A549 (cell line): ENCODE results near the gene GINS1. TPM values are rescaled to one million over a fixed set of nuclear protein-coding genes. Genes with fewer than 3 reads are reported as not detected.

ENCODE experiments used
- ATAC-seq, 2 experiments: fragments of 200-7000 bp in 1 of 2; fragments of >200 bp in 1 of 2; cut with Nextera tagmentation in 1 of 2; cut with Tn5 transposase in 1 of 2; 3 replicates each; pipeline versions ENCODE4 v1.8.0 to v1.9.1; 2018 to 2020; ENCODE audit warnings: mild to moderate bottlenecking in 1 of 2, moderate library complexity in 1 of 2
- CTCF ChIA-PET: fragments of 300-600 bp; sonication (Branson Sonifier 250); formaldehyde crosslinking; extraction: SDS; loops from one replicate; lab custom pipeline; 2021; ENCODE audit warnings: antibody characterized with exemption, inconsistent platforms; lab: Yijun Ruan, JAX
- POLR2A ChIA-PET: fragments of 350-600 bp; formaldehyde crosslinking; extraction: SDS; loops from one replicate; lab custom pipeline; 2021; ENCODE audit warnings: antibody characterized with exemption, inconsistent platforms; lab: Yijun Ruan, JAX
- DNase-seq, 2 experiments: peaks; one replicate each; pipeline versions ENCODE4 v3.0.0 to v3.0.0-alpha.2; 2011 to 2016; ENCODE audit warnings: low read depth in 1 of 2, low spot score in 1 of 2
- FAIRE-seq: peaks from 2 replicates; lab custom pipeline; 2011; peaks lifted over from hg19 to GRCh38; lab: Jason Lieb, UNC
- H3K27ac ChIP-seq, 2 experiments: fragments of >200 bp; sonication (Bioruptor Twin); formaldehyde crosslinking; 3 replicates each; pipeline ENCODE4 v1.5.1; 2016 to 2017
- H3K4me1 ChIP-seq: fragments of >200 bp; sonication (Bioruptor Twin); formaldehyde crosslinking; 3 replicates; pipeline ENCODE4 v1.6.1; 2016
- H3K4me2 ChIP-seq: fragments of >200 bp; sonication (Bioruptor Twin); formaldehyde crosslinking; 3 replicates; pipeline ENCODE4 v1.6.1; 2016
- H3K4me3 ChIP-seq: fragments of >200 bp; sonication (Bioruptor Twin); formaldehyde crosslinking; 3 replicates; pipeline ENCODE4 v1.5.1; 2016
- H3K9me3 ChIP-seq: fragments of >200 bp; sonication (Bioruptor Twin); formaldehyde crosslinking; 3 replicates; pipeline ENCODE4 v1.6.1; 2016
- ATOH8 ChIP-seq: fragments of 250-450 bp; sonication (Bioruptor Pico); IDR thresholded peaks from 2 replicates; pipeline ENCODE4 v1.5.0; 2020; ENCODE audit warnings: low read depth, mild to moderate bottlenecking, moderate library complexity
- BCL3 ChIP-seq: fragments of >200 bp; sonication (Bioruptor Twin); formaldehyde crosslinking; IDR thresholded peaks from 3 replicates; pipeline ENCODE4 v1.6.1; 2016
- CEBPB ChIP-seq, 2 experiments: fragments of >200 bp in 1 of 2; sonication (Bioruptor Twin) in 1 of 2; formaldehyde crosslinking in 1 of 2; IDR thresholded peaks; 2 replicates each; pipeline ENCODE4 v1.6.1; 2012 to 2016
- CHD2 ChIP-seq: fragments of 150-350 bp; IDR thresholded peaks from 2 replicates; pipeline ENCODE4 v1.6.1; 2014; ENCODE audit warnings: low read length; ENCODE audit not compliant: partially characterized antibody
- CTCF ChIP-seq: fragments of >200 bp; sonication (Bioruptor Twin); formaldehyde crosslinking; IDR thresholded peaks from 3 replicates; pipeline ENCODE4 v1.5.1; 2016
- EHMT2 ChIP-seq: fragments of 200-600 bp; sonication (generic); IDR thresholded peaks from 2 replicates; pipeline ENCODE4 v1.6.1; 2016; ENCODE audit warnings: antibody characterized with exemption, low read depth, mild to moderate bottlenecking, moderate library complexity
- ELK1 ChIP-seq: fragments of 150-350 bp; IDR thresholded peaks from 2 replicates; pipeline ENCODE4 v1.6.1; 2014; ENCODE audit warnings: low read depth, mild to moderate bottlenecking, low read length
- ESRRA ChIP-seq: fragments of 150-350 bp; IDR thresholded peaks from 2 replicates; pipeline ENCODE4 v1.6.1; 2014; ENCODE audit warnings: mild to moderate bottlenecking, low read length, borderline replicate concordance
- FOSL2 ChIP-seq, 2 experiments: fragments of 450-650 bp in 1 of 2; fragments of >200 bp in 1 of 2; sonication (Bioruptor Twin) in 1 of 2; formaldehyde crosslinking; IDR thresholded peaks; 2 replicates each; pipeline versions ENCODE4 v1.5.0 to v1.6.1; 2016 to 2020; ENCODE audit warnings: mild to moderate bottlenecking in 1 of 2, moderate library complexity in 1 of 2
- JUN ChIP-seq, 2 experiments: fragments of >200 bp; sonication (Bioruptor Twin); formaldehyde crosslinking; IDR thresholded peaks; 2 replicates in 1 of 2; 3 replicates in 1 of 2; pipeline ENCODE4 v1.6.1; 2016 to 2017
- KDM1A ChIP-seq: fragments of 200-600 bp; sonication (generic); IDR thresholded peaks from 2 replicates; pipeline ENCODE4 v1.6.1; 2016; ENCODE audit warnings: low read depth, mild to moderate bottlenecking
- MAFK ChIP-seq: fragments of 450-650 bp; IDR thresholded peaks from 2 replicates; pipeline ENCODE4 v1.6.1; 2014; ENCODE audit not compliant: partially characterized antibody
- NFE2L2 ChIP-seq: fragments of 150-350 bp; conservative IDR thresholded peaks from 2 replicates; pipeline ENCODE4 v1.6.1; 2014; ENCODE audit warnings: low read length
- PBX3 ChIP-seq: IDR thresholded peaks from 2 replicates; pipeline ENCODE4 v1.6.1; 2012
- POLR2A ChIP-seq: IDR thresholded peaks from 2 replicates; pipeline ENCODE4 v1.6.1; 2012; ENCODE audit warnings: mild to moderate bottlenecking, low read length
- REST ChIP-seq: fragments of 200-600 bp; sonication (generic); IDR thresholded peaks from 2 replicates; pipeline ENCODE4 v1.6.1; 2016; ENCODE audit warnings: antibody characterized with exemption, mild to moderate bottlenecking, moderate library complexity
- RNF2 ChIP-seq: fragments of 200-600 bp; sonication (generic); IDR thresholded peaks from 2 replicates; pipeline ENCODE4 v1.6.1; 2016; ENCODE audit warnings: low read depth, mild to moderate bottlenecking, antibody characterized with exemption, moderate library complexity, borderline replicate concordance
- TP53 ChIP-seq: fragments of 250-450 bp; sonication (Bioruptor Pico); IDR thresholded peaks from 2 replicates; pipeline ENCODE4 v1.5.0; 2021; ENCODE audit warnings: mild to moderate bottlenecking, moderate library complexity
- USF2 ChIP-seq: fragments of 450-650 bp; IDR thresholded peaks from 2 replicates; pipeline ENCODE4 v1.6.1; 2014; ENCODE audit warnings: antibody characterized with exemption
- ZNF302 ChIP-seq: fragments of 250-450 bp; sonication (Bioruptor Pico); IDR thresholded peaks from 2 replicates; pipeline ENCODE4 v1.9.0; 2021; ENCODE audit warnings: inconsistent platforms, mild to moderate bottlenecking, moderate library complexity
- WGBS: methylation state at CpG from one replicate; pipeline ENCODE4 v1.1.6; 2017; ENCODE audit errors: missing lambda C conversion rate; 5-methylcytosine and 5-hydroxymethylcytosine counted together
- polyA plus RNA-seq, 4 experiments: library from polyadenylated mRNA; depleted of rRNA in 3 of 4; stranded (reverse); fragments of >200 nt; fragmentation: RNase III in 1 of 4; extraction: RNeasy Plus Mini Kit Qiagen cat#74134 plus additional on column Dnase treatment in 1 of 4; gene quantifications; 2 replicates in 3 of 4; 3 replicates in 1 of 4; pipeline ENCODE4 v1.2.3, GENCODE V29; 2011 to 2017

The GINS1 gene
- polyA plus RNA-seq, 2 of the 4 experiments (the other 2 are of a cell fraction): 34.2 to 46.4 TPM

- TF ChIP-seq ATOH8 (CRISPR knock-in tag) (no peak), MAFK (no peak), FOSL2 (IDR thresholded peaks at IDR 0.05) (no peak), FOSL2 (CRISPR knock-in tag; IDR thresholded peaks at IDR 0.05) (no peak)
Observed at GRCh38 chr20:25378189-25378883, 29.1 kb upstream of the GINS1 start (continued).

GRCh38 chr20:25378884-25379733 is 28.4 kb upstream of the GINS1 start:
- H3K4me2 ChIP-seq: no peak overlapping the region
- POLR2A ChIA-PET: no interaction called here
- H3K9me3 ChIP-seq: no peaks in the 10 kb centered on the region
- FAIRE-seq (no peak), DNase-seq (no peak), ATAC-seq (no peak)
- TF ChIP-seq POLR2A (no peak), JUN (IDR thresholded peaks at IDR 0.05) (no peak), TP53 (CRISPR knock-in tag) (no peak), ELK1 (no peak), FOSL2 (IDR thresholded peaks at IDR 0.05) (no peak), FOSL2 (CRISPR knock-in tag; IDR thresholded peaks at IDR 0.05) (no peak), PBX3 (no peak), BCL3 (no peak), CTCF (no peak), USF2 (no peak), RNF2 (no peak), REST (no peak), ZNF302 (CRISPR knock-in tag) (no peak), ESRRA (no peak), NFE2L2 (no peak), CEBPB (IDR thresholded peaks at IDR 0.05) (no peak), CHD2 (no peak), KDM1A (no peak), EHMT2 (no peak), MAFK (no peak)
- no peak overlapping the region for H3K4me3 ChIP-seq
- CTCF ChIA-PET: interaction anchor here (0.7 kb wide), 1 partner anchor 65 kb away, joined by 3 read pairs; no protein-coding TSS in a partner anchor
- H3K4me1 ChIP-seq: peaks cover 2% of the 10 kb centered on the region; the same call in 1 of the 3 replicates
- 92% methylated on average over 10 of the region's 10 CpGs for WGBS
- no peak overlapping the region for H3K27ac ChIP-seq
